Loucy (cell line): ENCODE measurements around the gene FGFRL1.

Experiments
- H2AFZ ChIP-seq: fragments of 200-600 bp; sonication (generic); 2 replicates; pipeline ENCODE4 v1.6.0; 2016; ENCODE audit warnings: antibody characterized with exemption, mild to moderate bottlenecking, low read length, moderate library complexity
- H3F3A ChIP-seq: fragments of 200-600 bp; 2 replicates; pipeline ENCODE4 v1.6.0; 2016; ENCODE audit warnings: antibody characterized with exemption, low read depth, mild to moderate bottlenecking
- H3K27me3 ChIP-seq: fragments of 200-600 bp; sonication (generic); 2 replicates; pipeline ENCODE4 v1.6.1; 2014; ENCODE audit warnings: low read length, mild to moderate bottlenecking; ENCODE audit not compliant: insufficient read depth, poor library complexity, severe bottlenecking
- H3K36me3 ChIP-seq: fragments of 200-600 bp; sonication (generic); 2 replicates; pipeline ENCODE4 v1.6.1; 2016; ENCODE audit warnings: low read length; ENCODE audit not compliant: insufficient read depth
- H3K4me1 ChIP-seq: fragments of 200-600 bp; sonication (generic); 2 replicates; pipeline ENCODE4 v1.5.1; 2014; ENCODE audit warnings: low read length, mild to moderate bottlenecking; ENCODE audit not compliant: insufficient read depth, poor library complexity, severe bottlenecking
- H3K4me2 ChIP-seq: fragments of 200-600 bp; sonication (generic); 2 replicates; pipeline ENCODE4 v1.6.0; 2014; ENCODE audit warnings: antibody characterized with exemption, low read length, low read depth, mild to moderate bottlenecking; ENCODE audit not compliant: poor library complexity, severe bottlenecking
- H3K4me3 ChIP-seq: fragments of 200-600 bp; sonication (generic); 2 replicates; pipeline ENCODE4 v1.5.1; 2014; ENCODE audit warnings: low read length, mild to moderate bottlenecking, mixed read lengths; ENCODE audit not compliant: poor library complexity, severe bottlenecking
- H3K79me2 ChIP-seq: fragments of 200-600 bp; sonication (generic); 2 replicates; pipeline ENCODE4 v1.6.1; 2014; ENCODE audit warnings: low read length; ENCODE audit not compliant: insufficient read depth
- H3K9ac ChIP-seq: fragments of 200-600 bp; sonication (generic); 2 replicates; pipeline ENCODE4 v1.6.0; 2014; ENCODE audit warnings: mild to moderate bottlenecking, low read depth, low read length, moderate library complexity; ENCODE audit not compliant: poor library complexity, severe bottlenecking
- H3K9me2 ChIP-seq: fragments of 200-600 bp; sonication (generic); replicated peaks from 2 replicates; pipeline ENCODE4 v1.6.1; 2016; ENCODE audit warnings: low read depth, low read length, mixed read lengths
- H3K9me3 ChIP-seq: fragments of 200-600 bp; sonication (generic); 2 replicates; pipeline ENCODE4 v1.6.1; 2014; ENCODE audit warnings: mild to moderate bottlenecking, antibody characterized with exemption, low read length, low read depth; ENCODE audit not compliant: insufficient read depth
- H4K20me1 ChIP-seq: fragments of 200-600 bp; sonication (generic); 2 replicates; pipeline ENCODE4 v1.6.0; 2014; ENCODE audit warnings: antibody characterized with exemption, low read length, mild to moderate bottlenecking; ENCODE audit not compliant: insufficient read depth, poor library complexity, severe bottlenecking
- EZH2phosphoT487 ChIP-seq: fragments of 200-600 bp; IDR thresholded peaks from 2 replicates; pipeline ENCODE4 v1.6.1; 2018; ENCODE audit warnings: antibody characterized with exemption, mild to moderate bottlenecking, moderate library complexity, borderline replicate concordance
- TF ChIP-seq, protein P1 (sequence below): fragments of 200-600 bp; sonication (generic); conservative IDR thresholded peaks from 2 replicates; pipeline ENCODE4 v1.5.1; 2014; ENCODE audit warnings: mild to moderate bottlenecking, antibody characterized with exemption, low read length

Gene FGFRL1

DNA sequence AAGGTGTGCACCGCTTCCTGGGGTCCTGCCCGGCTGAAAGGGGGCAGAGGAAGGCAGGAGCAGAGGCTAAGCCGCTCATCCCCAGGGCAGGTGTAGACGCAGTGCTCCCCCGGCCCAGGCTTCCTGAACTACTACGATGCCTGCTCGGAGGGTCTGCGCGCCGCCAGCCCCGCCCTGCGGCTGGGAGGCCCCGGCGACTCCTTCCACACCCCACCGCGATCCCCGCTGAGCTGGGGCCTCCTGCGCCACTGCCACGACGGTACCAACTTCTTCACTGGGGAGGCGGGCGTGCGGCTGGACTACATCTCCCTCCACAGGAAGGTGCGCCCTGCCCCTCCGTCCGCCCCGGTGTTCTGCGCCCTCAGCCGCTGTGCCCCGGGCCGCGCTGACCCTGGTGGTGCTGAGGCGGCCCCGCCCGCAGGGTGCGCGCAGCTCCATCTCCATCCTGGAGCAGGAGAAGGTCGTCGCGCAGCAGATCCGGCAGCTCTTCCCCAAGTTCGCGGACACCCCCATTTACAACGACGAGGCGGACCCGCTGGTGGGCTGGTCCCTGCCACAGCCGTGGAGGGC lies 9.8 kb upstream of the FGFRL1 start:
- Histone ChIP-seq H3K9me3 (no peaks in the 10 kb centered on the region; the same call in 1 of the 2 replicates), H3K27me3 (no peaks in the 10 kb centered on the region), H3K79me2 (no peaks in the 10 kb centered on the region), H2AFZ (no peak overlapping the region), H3K9me2 (no peaks in the 10 kb centered on the region), H3K4me1 (no peaks in the 10 kb centered on the region), H3K4me2 (no peak overlapping the region), H4K20me1 (no peaks in the 10 kb centered on the region), H3K4me3 (no peak overlapping the region), H3K36me3 (no peaks in the 10 kb centered on the region), H3F3A (no peaks in the 10 kb centered on the region), H3K9ac (no peak overlapping the region)
- no peak for TF ChIP-seq EZH2phosphoT487
- TF ChIP-seq, protein P1, sequence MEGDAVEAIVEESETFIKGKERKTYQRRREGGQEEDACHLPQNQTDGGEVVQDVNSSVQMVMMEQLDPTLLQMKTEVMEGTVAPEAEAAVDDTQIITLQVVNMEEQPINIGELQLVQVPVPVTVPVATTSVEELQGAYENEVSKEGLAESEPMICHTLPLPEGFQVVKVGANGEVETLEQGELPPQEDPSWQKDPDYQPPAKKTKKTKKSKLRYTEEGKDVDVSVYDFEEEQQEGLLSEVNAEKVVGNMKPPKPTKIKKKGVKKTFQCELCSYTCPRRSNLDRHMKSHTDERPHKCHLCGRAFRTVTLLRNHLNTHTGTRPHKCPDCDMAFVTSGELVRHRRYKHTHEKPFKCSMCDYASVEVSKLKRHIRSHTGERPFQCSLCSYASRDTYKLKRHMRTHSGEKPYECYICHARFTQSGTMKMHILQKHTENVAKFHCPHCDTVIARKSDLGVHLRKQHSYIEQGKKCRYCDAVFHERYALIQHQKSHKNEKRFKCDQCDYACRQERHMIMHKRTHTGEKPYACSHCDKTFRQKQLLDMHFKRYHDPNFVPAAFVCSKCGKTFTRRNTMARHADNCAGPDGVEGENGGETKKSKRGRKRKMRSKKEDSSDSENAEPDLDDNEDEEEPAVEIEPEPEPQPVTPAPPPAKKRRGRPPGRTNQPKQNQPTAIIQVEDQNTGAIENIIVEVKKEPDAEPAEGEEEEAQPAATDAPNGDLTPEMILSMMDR = no peak

DNA sequence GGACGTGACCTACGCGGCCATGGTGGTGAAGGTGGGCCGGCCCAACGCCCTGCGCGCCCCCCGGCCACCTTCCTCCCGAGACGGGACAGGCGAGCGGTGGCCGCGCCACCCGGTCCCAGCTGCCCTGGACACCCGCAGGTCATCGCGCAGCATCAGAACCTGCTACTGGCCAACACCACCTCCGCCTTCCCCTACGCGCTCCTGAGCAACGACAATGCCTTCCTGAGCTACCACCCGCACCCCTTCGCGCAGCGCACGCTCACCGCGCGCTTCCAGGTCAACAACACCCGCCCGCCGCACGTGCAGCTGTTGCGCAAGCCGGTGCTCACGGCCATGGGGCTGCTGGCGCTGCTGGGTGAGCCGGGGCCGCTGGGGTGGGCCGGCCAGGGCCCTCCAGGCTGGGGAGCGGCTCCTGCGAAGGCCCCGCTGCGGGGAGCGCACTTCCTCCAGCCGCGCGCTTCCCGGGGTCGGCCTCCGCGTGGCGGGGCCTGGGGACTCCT lies 9.2 kb upstream of the FGFRL1 start:
- Histone ChIP-seq H4K20me1 (no peaks in the 10 kb centered on the region), H3K27me3 (no peaks in the 10 kb centered on the region), H3K4me2 (no peak overlapping the region), H2AFZ (no peak overlapping the region), H3K9me3 (no peaks in the 10 kb centered on the region; the same call in 1 of the 2 replicates), H3K4me3 (no peak overlapping the region), H3K36me3 (no peaks in the 10 kb centered on the region), H3F3A (no peaks in the 10 kb centered on the region), H3K9me2 (no peaks in the 10 kb centered on the region), H3K9ac (no peak overlapping the region), H3K79me2 (no peaks in the 10 kb centered on the region), H3K4me1 (no peaks in the 10 kb centered on the region)
- TF ChIP-seq, protein P1 = no peak
- no peak for TF ChIP-seq EZH2phosphoT487

DNA sequence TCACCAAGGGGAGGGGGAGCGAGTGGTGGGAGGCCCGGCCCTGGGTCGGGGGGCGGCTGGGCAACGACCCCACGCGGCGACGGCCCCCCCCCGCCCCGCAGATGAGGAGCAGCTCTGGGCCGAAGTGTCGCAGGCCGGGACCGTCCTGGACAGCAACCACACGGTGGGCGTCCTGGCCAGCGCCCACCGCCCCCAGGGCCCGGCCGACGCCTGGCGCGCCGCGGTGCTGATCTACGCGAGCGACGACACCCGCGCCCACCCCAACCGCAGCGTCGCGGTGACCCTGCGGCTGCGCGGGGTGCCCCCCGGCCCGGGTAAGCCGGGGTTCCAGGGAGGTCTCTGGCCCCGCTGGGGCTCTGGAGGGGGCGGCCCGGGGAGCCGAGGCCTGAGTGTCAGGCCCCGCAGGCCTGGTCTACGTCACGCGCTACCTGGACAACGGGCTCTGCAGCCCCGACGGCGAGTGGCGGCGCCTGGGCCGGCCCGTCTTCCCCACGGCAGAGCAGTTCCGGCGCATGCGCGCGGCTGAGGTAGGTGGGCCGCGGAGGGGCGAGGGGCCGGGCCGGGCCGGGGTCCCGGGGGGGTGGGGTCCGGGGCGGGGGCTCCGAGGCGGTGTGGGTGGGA lies 8.7 kb upstream of the FGFRL1 start:
- Histone ChIP-seq H3K9me2 (no peaks in the 10 kb centered on the region), H3F3A (no peaks in the 10 kb centered on the region), H3K9ac (no peak overlapping the region), H3K79me2 (no peaks in the 10 kb centered on the region), H3K4me1 (no peaks in the 10 kb centered on the region), H2AFZ (no peak overlapping the region), H3K36me3 (no peaks in the 10 kb centered on the region), H3K4me2 (no peak overlapping the region), H3K4me3 (no peak overlapping the region), H3K9me3 (no peaks in the 10 kb centered on the region; the same call in 1 of the 2 replicates), H3K27me3 (no peaks in the 10 kb centered on the region), H4K20me1 (no peaks in the 10 kb centered on the region)
- no peak for TF ChIP-seq EZH2phosphoT487
- TF ChIP-seq, protein P1 = no peak
